HG02610 (cell line): Measurements from ENCODE around the gene ARID1B.

Source experiments
- ATAC-seq: cut with Tn5 transposase; IDR thresholded peaks from one replicate; pipeline ENCODE4 v1.9.1; 2021; ENCODE audit warnings: mild to moderate bottlenecking, moderate library complexity; ENCODE audit not compliant: unreplicated experiment

Gene ARID1B

GRCh38 chr6:157169656-157170055 is 392.5 kb downstream of the ARID1B start:
- ATAC-seq: no peak

- no peak for ATAC-seq
Observed at GRCh38 chr6:157170535-157170934, 393.4 kb downstream of the ARID1B start.

GRCh38 chr6:157171801-157172200 is 394.6 kb downstream of the ARID1B start:
- ATAC-seq: no peak

GRCh38 chr6:157172231-157172701 is 395.1 kb downstream of the ARID1B start:
- ATAC-seq: no peak

GRCh38 chr6:157172830-157173536 is 395.8 kb downstream of the ARID1B start:
- no peak for ATAC-seq

- no peak for ATAC-seq
Observed at GRCh38 chr6:157173776-157174175, 396.6 kb downstream of the ARID1B start.

- no peak for ATAC-seq
Observed at GRCh38 chr6:157174731-157175130, 397.6 kb downstream of the ARID1B start.

GRCh38 chr6:157177731-157178336 is 400.7 kb downstream of the ARID1B start:
- no peak for ATAC-seq

- ATAC-seq: no peak
Observed at GRCh38 chr6:157181649-157182048, 404.5 kb downstream of the ARID1B start.

GRCh38 chr6:157182503-157183264 is 405.5 kb downstream of the ARID1B start:
- ATAC-seq: no peak

- ATAC-seq: no peak
Observed at GRCh38 chr6:157184202-157185015, 407.2 kb downstream of the ARID1B start.

- no peak for ATAC-seq
Observed at GRCh38 chr6:157185171-157185570, 408.0 kb downstream of the ARID1B start.

GRCh38 chr6:157185986-157186385 is 408.8 kb downstream of the ARID1B start:
- ATAC-seq: no peak

- no peak for ATAC-seq
Observed at GRCh38 chr6:157186785-157187181, 409.6 kb downstream of the ARID1B start.

GRCh38 chr6:157187182-157188083 is 410.3 kb downstream of the ARID1B start:
- no peak for ATAC-seq

GRCh38 chr6:157188213-157188612 is 411.0 kb downstream of the ARID1B start:
- ATAC-seq: no peak

GRCh38 chr6:157193443-157193996 is 416.3 kb downstream of the ARID1B start:
- no peak for ATAC-seq

GRCh38 chr6:157194110-157194509 is 416.9 kb downstream of the ARID1B start:
- ATAC-seq: no peak

GRCh38 chr6:157194643-157195042 is 417.5 kb downstream of the ARID1B start:
- no peak for ATAC-seq

- ATAC-seq: no peak
Observed at GRCh38 chr6:157196391-157196790, 419.2 kb downstream of the ARID1B start.
